A673 (cell line): ENCODE data around the gene RASGRF1. TPM values are rescaled to one million over a fixed set of nuclear protein-coding genes. Genes with fewer than 3 reads are reported as not detected.

ENCODE experiments used
- BruUV-seq: library from RNA; stranded (reverse); fragments of 400-500 nt; replicated peaks from 2 replicates; lab custom pipeline; 2021; lab: Mats Ljungman, UMichigan
- CTCF ChIA-PET: fragments of 300-600 bp; sonication (Branson Sonifier 250); formaldehyde crosslinking; loops from one replicate; lab custom pipeline; 2022; ENCODE audit warnings: antibody characterized with exemption; lab: Charles Lee
- POLR2A ChIA-PET: fragments of 300-600 bp; sonication (Branson Sonifier 250); formaldehyde crosslinking; loops from one replicate; lab custom pipeline; 2022; ENCODE audit warnings: antibody characterized with exemption; ENCODE audit not compliant: low non-redundant PET; lab: Charles Lee
- DNase-seq: peaks from one replicate; pipeline ENCODE4 v3.0.0-alpha.2; 2015; ENCODE audit warnings: low spot score
- H3K27ac ChIP-seq: fragments of 200-600 bp; sonication (generic); 2 replicates; pipeline ENCODE4 v1.5.1; 2016; ENCODE audit warnings: mixed run types, low read depth, mild to moderate bottlenecking, mixed read lengths, antibody characterized with exemption, low read length; ENCODE audit not compliant: poor library complexity, severe bottlenecking
- H3K27me3 ChIP-seq: fragments of 200-600 bp; sonication (generic); replicated peaks from 2 replicates; pipeline ENCODE4 v1.6.1; 2017; ENCODE audit warnings: mixed run types, low read depth, mild to moderate bottlenecking, mixed read lengths, antibody characterized with exemption, low read length; ENCODE audit not compliant: insufficient read depth, poor library complexity
- H3K36me3 ChIP-seq: fragments of 200-600 bp; sonication (generic); 2 replicates; pipeline ENCODE4 v1.6.1; 2016; ENCODE audit warnings: mixed run types, mild to moderate bottlenecking, mixed read lengths, antibody characterized with exemption, low read length; ENCODE audit not compliant: insufficient read depth, poor library complexity, severe bottlenecking
- H3K4me1 ChIP-seq: fragments of 200-600 bp; sonication (generic); 2 replicates; pipeline ENCODE4 v1.6.1; 2017; ENCODE audit warnings: mixed run types, mild to moderate bottlenecking, mixed read lengths, antibody characterized with exemption, low read length; ENCODE audit not compliant: insufficient read depth, poor library complexity, severe bottlenecking
- H3K4me3 ChIP-seq: fragments of 200-600 bp; sonication (generic); 2 replicates; pipeline ENCODE4 v1.5.1; 2016; ENCODE audit warnings: low read depth, mixed run types, mild to moderate bottlenecking, mixed read lengths, low read length; ENCODE audit not compliant: poor library complexity, severe bottlenecking
- H3K9me3 ChIP-seq: fragments of 200-600 bp; sonication (generic); 2 replicates; pipeline ENCODE4 v1.6.1; 2016; ENCODE audit warnings: mixed run types, low read depth, mild to moderate bottlenecking, mixed read lengths, antibody characterized with exemption, low read length; ENCODE audit not compliant: poor library complexity, severe bottlenecking
- CTCF ChIP-seq: fragments of 300-800, 200-600 bp; sonication (generic); conservative IDR thresholded peaks from 2 replicates; pipeline ENCODE4 v1.5.1; 2017; ENCODE audit warnings: low read depth, mild to moderate bottlenecking, antibody characterized with exemption, low read length, moderate library complexity, mixed read lengths
- EZH2 ChIP-seq: fragments of 200-600 bp; sonication (generic); IDR thresholded peaks from 2 replicates; pipeline ENCODE4 v1.6.1; 2017; ENCODE audit warnings: borderline replicate concordance, low read depth, mild to moderate bottlenecking, mixed read lengths, antibody characterized with exemption, low read length; ENCODE audit not compliant: poor library complexity, severe bottlenecking
- intact Hi-C: fragments of 100-400 bp; cut with micrococcal nuclease; formaldehyde crosslinking; loops from one replicate; pipeline ENCODE4 v1.10.0; 2022; ENCODE audit not compliant: unreplicated experiment
- total RNA-seq: library from RNA; stranded (reverse); gene quantifications from 2 replicates; pipeline ENCODE4 v1.2.3, GENCODE V29; 2021

The RASGRF1 gene
- total RNA-seq, 1 experiment from 2014 or later, result 0.73 TPM

GRCh38 chr15:79057050-79057449, 33.5 kb downstream of the RASGRF1 start:
- BruUV-seq, result no TSS peak
- Histone ChIP-seq H3K36me3 (no peaks in the 10 kb centered on the region), H3K27ac (no peak overlapping the region), H3K9me3 (no peaks in the 10 kb centered on the region), H3K4me3 (no peak overlapping the region), H3K4me1 (no peaks in the 10 kb centered on the region), H3K27me3 (peaks cover 8% of the 10 kb centered on the region)
- TF ChIP-seq EZH2 (no peak), CTCF (no peak)
- DNase-seq, result no peak
- ChIA-PET CTCF (no interaction called here), POLR2A (no interaction called here)
- intact Hi-C loops, result no loop called here

GRCh38 chr15:79054350-79054749, 36.2 kb downstream of the RASGRF1 start:
- H3K4me3 ChIP-seq, result no peak overlapping the region
- TF ChIP-seq EZH2 (no peak), CTCF (no peak)
- ChIA-PET POLR2A (no interaction called here), CTCF (no interaction called here)
- no TSS peak for BruUV-seq
- no peaks in the 10 kb centered on the region for H3K4me1 ChIP-seq
- no peak overlapping the region for H3K27ac ChIP-seq
- H3K9me3 ChIP-seq, result no peaks in the 10 kb centered on the region
- H3K36me3 ChIP-seq, result no peaks in the 10 kb centered on the region
- intact Hi-C loops, result no loop called here
- DNase-seq, result no peak
- peaks cover 8% of the 10 kb centered on the region for H3K27me3 ChIP-seq

DNA sequence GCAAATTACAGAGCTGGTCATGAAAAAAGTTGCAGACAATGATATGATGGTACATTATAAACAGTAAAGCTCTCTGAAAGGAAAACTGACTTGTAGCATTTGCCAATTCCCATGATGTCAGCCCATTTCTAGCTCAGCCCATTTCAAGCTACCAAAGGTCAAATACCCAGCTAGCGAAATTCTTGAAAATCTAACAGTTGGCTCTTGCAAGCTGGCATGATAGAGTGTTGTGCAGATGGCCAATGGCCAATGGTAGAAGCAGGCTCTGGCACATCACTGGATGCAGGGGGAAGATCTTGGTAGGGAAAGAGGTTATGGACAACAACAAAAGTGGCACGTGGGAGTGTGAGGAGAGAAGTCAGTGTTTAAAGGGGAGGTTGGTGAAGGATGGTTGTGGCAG, 36.7 kb downstream of the RASGRF1 start:
- ChIA-PET POLR2A (no interaction called here), CTCF (no interaction called here)
- BruUV-seq, result no TSS peak
- no peak overlapping the region for H3K4me3 ChIP-seq
- no peak for DNase-seq
- TF ChIP-seq EZH2 (no peak), CTCF (no peak)
- no peaks in the 10 kb centered on the region for H3K9me3 ChIP-seq
- no peaks in the 10 kb centered on the region for H3K36me3 ChIP-seq
- intact Hi-C loops, result no loop called here
- no peaks in the 10 kb centered on the region for H3K4me1 ChIP-seq
- peaks cover 8% of the 10 kb centered on the region for H3K27me3 ChIP-seq
- H3K27ac ChIP-seq, result no peak overlapping the region
